Measurements from ENCODE around the gene SENP6. TPM values are rescaled to one million over a fixed set of nuclear protein-coding genes. Genes with fewer than 3 reads are reported as not detected.

SENP6 gene
- polyA plus RNA-seq, 1 donor from 2014 or later, result 113 TPM

- Histone ChIP-seq H3K36me3 (ENCODE audit: insufficient read depth, low read length) (no peaks in the 10 kb centered on the region), H3K4me3 (ENCODE audit: low read length) (no peak overlapping the region), H2AFZ (ENCODE audit: low read depth, low read length) (no peak overlapping the region), H4K20me1 (ENCODE audit: insufficient read depth) (no peaks in the 10 kb centered on the region), H3K9me2 (ENCODE audit: insufficient read depth, low read length) (no peaks in the 10 kb centered on the region), H3K79me2 (replicated peaks; ENCODE audit: insufficient read depth, low read length) (no peaks in the 10 kb centered on the region), H3K27ac (ENCODE audit: low read length) (no peak overlapping the region), H3K27me3 (ENCODE audit: insufficient read depth, low read depth, low read length) (no peaks in the 10 kb centered on the region), H3K9me3 (ENCODE audit: low read length) (peaks cover 9% of the 10 kb centered on the region), H3F3A (ENCODE audit: insufficient read depth, low read length, poor library complexity, severe bottlenecking) (no peaks in the 10 kb centered on the region), H3K9ac (ENCODE audit: low read length) (no peak overlapping the region), H3K4me2 (ENCODE audit: low read length) (no peak overlapping the region)
- TF ChIP-seq EZH2 (IDR thresholded peaks at IDR 0.05; ENCODE audit: borderline replicate concordance, insufficient read depth, low read length, poor library complexity, severe bottlenecking) (no peak), SMC3 (conservative IDR thresholded peaks at IDR 0.05; ENCODE audit: poor library complexity) (no peak), TAF1 (IDR thresholded peaks at IDR 0.05; ENCODE audit: low read depth) (no peak), POLR2AphosphoS5 (IDR thresholded peaks at IDR 0.05) (no peak), REST (IDR thresholded peaks at IDR 0.05; ENCODE audit: borderline replicate concordance) (no peak), RAD21 (conservative IDR thresholded peaks at IDR 0.05) (no peak), EP300 (conservative IDR thresholded peaks at IDR 0.05; ENCODE audit: poor library complexity, severe bottlenecking) (no peak), MXI1 (conservative IDR thresholded peaks at IDR 0.05; ENCODE audit: poor library complexity, severe bottlenecking) (no peak), CTCF (IDR thresholded peaks at IDR 0.05; ENCODE audit: poor library complexity, severe bottlenecking) (no peak)
These were observed 35.4 kb upstream of the SENP6 start for GRCh38 chr6:75566137-75566767.

DNA sequence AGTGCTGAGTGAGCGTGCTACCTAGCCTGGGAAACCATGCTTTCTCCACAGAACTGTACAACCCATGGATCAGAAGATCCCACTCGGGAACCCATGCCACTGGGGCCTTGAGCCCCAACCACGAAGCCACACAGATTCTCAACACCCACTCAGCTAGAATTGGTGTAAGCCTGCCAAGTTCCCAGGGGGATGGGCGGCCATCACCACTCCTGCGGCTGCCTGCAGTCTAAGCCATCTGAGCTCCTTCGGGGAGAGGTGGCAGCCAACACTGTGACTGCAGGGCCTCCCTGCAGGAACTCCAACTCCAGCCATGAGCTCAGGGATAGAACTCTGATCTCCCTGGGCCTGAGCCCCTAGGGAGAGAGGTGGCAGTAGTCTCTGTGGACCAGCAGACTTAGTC, 33.6 kb upstream of the SENP6 start:
- H3K36me3 ChIP-seq (ENCODE audit: insufficient read depth, low read length), result no peaks in the 10 kb centered on the region
- H3K27me3 ChIP-seq (ENCODE audit: insufficient read depth, low read depth, low read length), result no peaks in the 10 kb centered on the region
- no peak overlapping the region for H2AFZ ChIP-seq (ENCODE audit: low read depth, low read length)
- H3K4me2 ChIP-seq (ENCODE audit: low read length), result no peak overlapping the region
- H3K79me2 ChIP-seq (replicated peaks; ENCODE audit: insufficient read depth, low read length), result no peaks in the 10 kb centered on the region
- no peak overlapping the region for H3K9ac ChIP-seq (ENCODE audit: low read length)
- H3F3A ChIP-seq (ENCODE audit: insufficient read depth, low read length, poor library complexity, severe bottlenecking), result no peaks in the 10 kb centered on the region
- H3K9me2 ChIP-seq (ENCODE audit: insufficient read depth, low read length), result no peaks in the 10 kb centered on the region
- no peak overlapping the region for H3K27ac ChIP-seq (ENCODE audit: low read length)
- H4K20me1 ChIP-seq (ENCODE audit: insufficient read depth), result no peaks in the 10 kb centered on the region
- no peak overlapping the region for H3K4me3 ChIP-seq (ENCODE audit: low read length)
- H3K9me3 ChIP-seq (ENCODE audit: low read length), result peaks cover 9% of the 10 kb centered on the region
- TF ChIP-seq CTCF (IDR thresholded peaks at IDR 0.05; ENCODE audit: poor library complexity, severe bottlenecking), result no peak
- no peak for TF ChIP-seq TAF1 (IDR thresholded peaks at IDR 0.05; ENCODE audit: low read depth)
- no peak for TF ChIP-seq SMC3 (conservative IDR thresholded peaks at IDR 0.05; ENCODE audit: poor library complexity)
- no peak for TF ChIP-seq EP300 (conservative IDR thresholded peaks at IDR 0.05; ENCODE audit: poor library complexity, severe bottlenecking)
- TF ChIP-seq RAD21 (conservative IDR thresholded peaks at IDR 0.05), result no peak
- no peak for TF ChIP-seq REST (IDR thresholded peaks at IDR 0.05; ENCODE audit: borderline replicate concordance)
- no peak for TF ChIP-seq POLR2AphosphoS5 (IDR thresholded peaks at IDR 0.05)
- no peak for TF ChIP-seq MXI1 (conservative IDR thresholded peaks at IDR 0.05; ENCODE audit: poor library complexity, severe bottlenecking)
- TF ChIP-seq EZH2 (IDR thresholded peaks at IDR 0.05; ENCODE audit: borderline replicate concordance, insufficient read depth, low read length, poor library complexity, severe bottlenecking), result no peak

All from neural cell (in vitro differentiated cells).